Stimulated activated naive CD8-positive, alpha-beta T cell treated with anti-CD3 and anti-CD28 coated beads, Interleukin-15, amount 100 ng/mL, for 72 hours (primary cell): ENCODE measurements around the gene SLC12A2.

Experiments used
- ATAC-seq: fragments of 150-1000 bp; cut with Tn5 transposase; 2 replicates; pipeline ENCODE4 v1.10.0; 2021; ENCODE audit warnings: mild to moderate bottlenecking, moderate library complexity
- DNase-seq, 2 donors: peaks; one replicate each; pipeline ENCODE4 v3.0.0; 2021 to 2022
- H3K27ac Mint-ChIP-seq, 2 donors: one replicate each; pipeline ENCODE4 v1.8.0; 2022; ENCODE audit warnings: mild to moderate bottlenecking in 2 of 2, mixed read lengths in 2 of 2, moderate library complexity in 2 of 2
- H3K27me3 Mint-ChIP-seq: one replicate; pipeline ENCODE4 v1.8.0; 2022; ENCODE audit warnings: mixed read lengths
- H3K4me1 Mint-ChIP-seq: one replicate; pipeline ENCODE4 v1.8.0; 2022; ENCODE audit warnings: mild to moderate bottlenecking, mixed read lengths
- H3K4me3 Mint-ChIP-seq, 2 donors: one replicate each; pipeline ENCODE4 v1.8.0; 2022; ENCODE audit warnings: mild to moderate bottlenecking in 2 of 2, mixed read lengths in 2 of 2, moderate library complexity in 1 of 2
- H3K9me3 Mint-ChIP-seq, 2 donors: one replicate each; pipeline ENCODE4 v1.8.0; 2022; ENCODE audit warnings: mixed read lengths in 2 of 2

The SLC12A2 gene

GRCh38 chr5:128220841-128221240, 137.3 kb downstream of the SLC12A2 start:
- Mint-ChIP-seq H3K4me1 (no peaks in the 10 kb centered on the region), H3K27me3 (no peaks in the 10 kb centered on the region), H3K27ac (no peak overlapping the region), H3K9me3 (no peaks in the 10 kb centered on the region), H3K4me3 (no peak overlapping the region)
- no peak for ATAC-seq
- no peak for DNase-seq

GRCh38 chr5:128224336-128224735, 140.8 kb downstream of the SLC12A2 start:
- H3K4me3 Mint-ChIP-seq, result no peak overlapping the region
- no peak for ATAC-seq
- no peak for DNase-seq
- H3K27me3 Mint-ChIP-seq, result no peaks in the 10 kb centered on the region
- peaks cover 5% of the 10 kb centered on the region for H3K4me1 Mint-ChIP-seq
- H3K27ac Mint-ChIP-seq, result no peak overlapping the region
- H3K9me3 Mint-ChIP-seq, result no peaks in the 10 kb centered on the region

GRCh38 chr5:128225245-128226030, 141.9 kb downstream of the SLC12A2 start:
- Mint-ChIP-seq H3K9me3 (no peaks in the 10 kb centered on the region), H3K27me3 (no peaks in the 10 kb centered on the region), H3K4me3 (no peak overlapping the region), H3K4me1 (peaks cover 5% of the 10 kb centered on the region), H3K27ac (no peak overlapping the region)
- DNase-seq (no peak), ATAC-seq (no peak)

GRCh38 chr5:128228008-128228407, 144.4 kb downstream of the SLC12A2 start:
- Mint-ChIP-seq H3K4me3 (no peak overlapping the region), H3K27me3 (no peaks in the 10 kb centered on the region), H3K27ac (no peak overlapping the region), H3K9me3 (no peaks in the 10 kb centered on the region), H3K4me1 (peaks cover 5% of the 10 kb centered on the region)
- peak in 1 of 2 donors; percentile 19 for DNase-seq
- peak; percentile 87 for ATAC-seq

- DNase-seq, result no peak
- Mint-ChIP-seq H3K4me1 (peaks cover 5% of the 10 kb centered on the region), H3K27me3 (no peaks in the 10 kb centered on the region), H3K27ac (no peak overlapping the region), H3K9me3 (no peaks in the 10 kb centered on the region), H3K4me3 (no peak overlapping the region)
- ATAC-seq, result no peak
Measured at GRCh38 chr5:128228521-128228920, 145.0 kb downstream of the SLC12A2 start.

- Mint-ChIP-seq H3K9me3 (no peaks in the 10 kb centered on the region), H3K27me3 (peaks cover 23% of the 10 kb centered on the region), H3K27ac (no peak overlapping the region), H3K4me1 (no peaks in the 10 kb centered on the region), H3K4me3 (no peak overlapping the region)
- no peak for ATAC-seq
- no peak for DNase-seq
Measured at GRCh38 chr5:128234928-128235641, 151.5 kb downstream of the SLC12A2 start.

- no peak overlapping the region for H3K4me3 Mint-ChIP-seq
- DNase-seq (no peak), ATAC-seq (no peak)
- no peak overlapping the region for H3K27ac Mint-ChIP-seq
- no peaks in the 10 kb centered on the region for H3K9me3 Mint-ChIP-seq
- H3K27me3 Mint-ChIP-seq, result peaks cover 23% of the 10 kb centered on the region
- H3K4me1 Mint-ChIP-seq, result no peaks in the 10 kb centered on the region
Measured at GRCh38 chr5:128236334-128236733, 152.8 kb downstream of the SLC12A2 start.

- H3K4me3 Mint-ChIP-seq, result no peak overlapping the region
- H3K27ac Mint-ChIP-seq, result no peak overlapping the region
- ATAC-seq (no peak), DNase-seq (no peak)
- H3K4me1 Mint-ChIP-seq, result no peaks in the 10 kb centered on the region
- H3K9me3 Mint-ChIP-seq, result no peaks in the 10 kb centered on the region
- H3K27me3 Mint-ChIP-seq, result peaks cover 25% of the 10 kb centered on the region
Measured at GRCh38 chr5:128237000-128237399, 153.4 kb downstream of the SLC12A2 start.

GRCh38 chr5:128237546-128237945, 154.0 kb downstream of the SLC12A2 start:
- no peak for DNase-seq
- peaks cover 29% of the 10 kb centered on the region for H3K27me3 Mint-ChIP-seq
- no peaks in the 10 kb centered on the region for H3K9me3 Mint-ChIP-seq
- no peak overlapping the region for H3K27ac Mint-ChIP-seq
- no peak overlapping the region for H3K4me3 Mint-ChIP-seq
- no peak for ATAC-seq
- no peaks in the 10 kb centered on the region for H3K4me1 Mint-ChIP-seq
